ENCODE measurements around the gene EOLA1.
"Not testable (repeated sequence)": the region's sequence is repeated elsewhere in the genome, so short reads cannot be mapped to it uniquely, and the experiment has no call there.

The EOLA1 gene

GRCh38 chrX:149515954-149516602, 24.7 kb upstream of the EOLA1 start:
- FAIRE-seq, result no peak

DNA sequence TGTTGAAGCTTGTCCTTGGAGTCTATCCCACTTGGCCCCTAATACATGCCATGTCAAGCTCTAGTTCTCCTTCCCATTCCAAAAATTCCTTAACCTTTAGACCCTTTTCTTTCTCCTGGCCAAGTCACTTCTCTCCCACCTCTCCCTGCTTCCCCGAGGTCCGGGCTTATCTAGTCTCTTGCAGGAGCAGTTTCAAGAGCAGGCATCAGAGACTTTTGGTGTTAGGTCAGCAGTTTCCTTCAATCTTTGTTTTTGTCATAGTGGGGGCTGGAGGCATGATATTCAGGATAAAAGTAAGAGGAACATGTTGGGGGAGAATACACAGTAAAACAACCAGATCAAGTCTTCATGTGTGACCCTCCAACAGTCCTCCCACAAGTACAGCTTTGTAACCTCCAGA, 24.2 kb upstream of the EOLA1 start:
- FAIRE-seq, result no peak

- no peak for FAIRE-seq
These were observed 23.5 kb upstream of the EOLA1 start for GRCh38 chrX:149517308-149517707.

- FAIRE-seq, result no peak
These were observed 22.6 kb upstream of the EOLA1 start for GRCh38 chrX:149518236-149518635.

GRCh38 chrX:149520636-149521277, 20.1 kb upstream of the EOLA1 start:
- not testable (repeated sequence) for FAIRE-seq

DNA sequence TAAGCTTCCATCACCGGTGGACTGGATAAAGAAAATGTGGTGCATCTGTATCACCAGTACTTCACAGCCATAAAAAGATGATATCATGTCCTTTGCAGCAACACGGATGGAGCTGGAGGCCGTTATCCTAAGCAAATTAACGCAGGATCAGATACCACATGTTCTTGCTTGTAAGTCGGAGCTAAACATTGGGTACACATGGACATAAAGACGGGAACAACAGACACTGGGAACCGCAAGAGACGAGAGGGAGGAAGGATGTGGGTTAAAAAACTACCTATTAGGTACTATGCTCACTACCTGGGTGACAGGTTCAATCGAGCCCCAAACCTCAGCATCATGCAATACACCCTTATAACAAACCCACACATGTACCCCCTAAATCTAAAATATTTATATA, 19.4 kb upstream of the EOLA1 start:
- FAIRE-seq, result no peak

DNA sequence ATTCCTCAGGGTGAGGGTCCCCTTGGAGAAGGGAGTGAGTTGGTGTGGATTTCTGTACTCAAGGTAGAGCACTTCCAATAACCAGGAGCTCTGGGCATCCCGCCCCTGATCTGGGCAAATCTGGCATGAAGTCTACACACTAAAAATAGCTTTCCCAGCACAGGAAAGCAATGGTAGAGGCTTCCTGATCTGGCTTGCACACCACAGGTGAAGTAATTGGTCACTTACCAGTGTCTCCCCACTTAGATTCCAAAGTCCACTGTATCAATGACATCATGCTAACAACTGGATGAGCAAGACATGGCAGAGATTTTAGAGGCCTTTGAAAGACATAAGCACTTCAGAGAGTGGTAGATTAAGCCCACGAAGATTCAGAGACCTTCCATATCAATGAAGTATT, 17.9 kb upstream of the EOLA1 start:
- no peak for FAIRE-seq

GRCh38 chrX:149525389-149525788, 15.4 kb upstream of the EOLA1 start:
- FAIRE-seq, result peak; percentile 10

GRCh38 chrX:149525903-149526302, 14.9 kb upstream of the EOLA1 start:
- not testable (repeated sequence) for FAIRE-seq

- not testable (repeated sequence) for FAIRE-seq
These were observed 14.3 kb upstream of the EOLA1 start for GRCh38 chrX:149526318-149527033.

DNA sequence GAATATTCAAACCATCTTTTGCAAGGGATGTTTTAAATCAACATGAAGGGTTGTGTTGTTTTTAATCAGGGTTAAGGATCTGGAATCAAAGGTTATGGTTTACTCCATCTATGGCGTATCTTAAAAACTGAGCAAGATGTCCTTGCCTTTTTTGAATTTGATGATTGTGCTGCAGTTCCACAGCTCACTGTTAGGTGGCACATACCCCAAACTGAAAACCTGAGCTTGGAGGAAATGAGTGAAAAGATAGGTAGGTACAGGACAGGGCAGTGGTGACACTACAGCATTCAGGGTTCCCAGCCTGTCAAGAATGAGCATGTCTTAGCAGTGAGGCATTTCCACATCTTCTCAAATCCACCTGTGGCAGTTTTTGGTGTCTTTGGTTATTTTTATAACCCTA, 13.1 kb upstream of the EOLA1 start:
- FAIRE-seq, result peak; percentile 28

DNA sequence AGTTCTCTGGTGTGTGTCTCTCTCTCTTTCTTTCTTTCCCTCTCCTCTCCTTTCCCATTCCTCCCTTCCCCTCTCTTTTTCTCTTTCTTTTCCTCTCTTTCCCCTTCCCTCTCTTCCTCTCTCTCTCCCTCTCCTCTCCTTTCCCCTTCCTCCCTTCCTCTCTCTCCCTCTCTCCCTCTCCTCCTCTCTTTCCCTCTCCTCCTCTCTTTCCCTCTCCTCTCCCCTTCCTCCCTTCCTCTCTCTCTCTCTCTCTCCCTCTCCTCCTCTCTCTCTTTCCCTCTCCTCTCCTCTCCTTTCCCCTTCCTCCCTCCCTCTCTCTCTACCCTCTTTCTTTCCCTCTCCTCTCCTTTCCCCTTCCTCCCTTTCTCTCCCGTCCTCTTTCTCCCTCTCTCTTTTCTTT, 12.4 kb upstream of the EOLA1 start:
- FAIRE-seq, result no peak

DNA sequence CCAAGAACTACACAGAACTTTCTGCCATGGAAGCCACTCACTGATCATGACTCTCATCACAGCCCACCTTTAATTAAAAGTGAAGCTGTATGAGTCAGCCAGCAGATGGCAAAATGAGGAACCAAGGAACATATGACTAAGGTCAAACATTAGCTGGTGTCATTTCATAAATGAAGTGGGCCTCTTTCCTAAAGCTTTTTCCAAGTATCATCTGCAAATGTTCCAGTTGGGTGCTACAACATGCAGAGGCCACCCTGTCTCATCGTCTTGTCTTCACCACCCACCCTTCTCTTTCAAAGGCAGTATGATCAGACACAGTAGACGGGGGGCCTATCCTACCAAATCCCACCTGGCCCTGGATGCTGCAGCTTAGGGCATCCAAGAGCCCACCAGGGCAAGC, 9.2 kb upstream of the EOLA1 start:
- FAIRE-seq, result no peak

DNA sequence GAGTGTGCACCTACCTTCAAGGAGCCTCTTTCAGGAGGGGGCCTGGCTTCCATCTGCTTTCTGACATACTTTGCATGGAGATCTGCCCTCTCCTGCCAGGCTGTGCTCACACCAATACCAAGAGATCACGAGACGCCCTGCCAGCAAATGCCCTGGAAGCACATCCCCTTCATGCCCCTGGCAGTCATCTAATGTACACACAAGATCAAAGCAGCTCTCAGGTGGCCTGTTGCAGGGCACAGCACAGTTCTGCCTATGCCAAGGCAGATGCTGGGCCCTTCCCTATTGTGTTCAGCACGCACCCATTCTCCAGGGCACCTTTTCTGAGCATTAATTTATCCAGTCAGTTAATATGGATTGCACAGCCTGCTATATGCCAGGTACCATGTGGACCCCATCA, 7.9 kb upstream of the EOLA1 start:
- FAIRE-seq, result not testable (repeated sequence)

GRCh38 chrX:149533999-149534398, 6.8 kb upstream of the EOLA1 start:
- not testable (repeated sequence) for FAIRE-seq

GRCh38 chrX:149534926-149535602, 5.7 kb upstream of the EOLA1 start:
- FAIRE-seq, result not testable (repeated sequence)

DNA sequence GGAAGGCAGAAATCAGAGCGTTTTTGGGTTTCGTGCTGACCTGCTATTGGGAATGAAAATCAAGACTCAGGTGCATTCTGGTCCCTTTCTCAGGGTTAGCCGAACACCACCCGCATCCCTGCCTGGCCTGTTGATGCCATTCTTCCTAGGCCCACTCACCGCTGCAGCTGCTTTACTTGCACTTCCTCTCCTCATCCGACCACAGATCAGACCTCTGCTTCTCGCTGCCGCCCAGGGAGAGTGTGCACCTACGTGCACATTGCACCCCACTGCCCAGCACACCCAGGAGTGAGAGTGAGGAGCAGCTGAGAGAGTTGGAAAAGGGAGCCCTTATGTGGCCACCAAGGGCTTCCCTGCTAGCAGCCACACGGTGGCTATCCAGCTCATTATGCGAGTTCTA, 3.3 kb upstream of the EOLA1 start:
- not testable (repeated sequence) for FAIRE-seq

DNA sequence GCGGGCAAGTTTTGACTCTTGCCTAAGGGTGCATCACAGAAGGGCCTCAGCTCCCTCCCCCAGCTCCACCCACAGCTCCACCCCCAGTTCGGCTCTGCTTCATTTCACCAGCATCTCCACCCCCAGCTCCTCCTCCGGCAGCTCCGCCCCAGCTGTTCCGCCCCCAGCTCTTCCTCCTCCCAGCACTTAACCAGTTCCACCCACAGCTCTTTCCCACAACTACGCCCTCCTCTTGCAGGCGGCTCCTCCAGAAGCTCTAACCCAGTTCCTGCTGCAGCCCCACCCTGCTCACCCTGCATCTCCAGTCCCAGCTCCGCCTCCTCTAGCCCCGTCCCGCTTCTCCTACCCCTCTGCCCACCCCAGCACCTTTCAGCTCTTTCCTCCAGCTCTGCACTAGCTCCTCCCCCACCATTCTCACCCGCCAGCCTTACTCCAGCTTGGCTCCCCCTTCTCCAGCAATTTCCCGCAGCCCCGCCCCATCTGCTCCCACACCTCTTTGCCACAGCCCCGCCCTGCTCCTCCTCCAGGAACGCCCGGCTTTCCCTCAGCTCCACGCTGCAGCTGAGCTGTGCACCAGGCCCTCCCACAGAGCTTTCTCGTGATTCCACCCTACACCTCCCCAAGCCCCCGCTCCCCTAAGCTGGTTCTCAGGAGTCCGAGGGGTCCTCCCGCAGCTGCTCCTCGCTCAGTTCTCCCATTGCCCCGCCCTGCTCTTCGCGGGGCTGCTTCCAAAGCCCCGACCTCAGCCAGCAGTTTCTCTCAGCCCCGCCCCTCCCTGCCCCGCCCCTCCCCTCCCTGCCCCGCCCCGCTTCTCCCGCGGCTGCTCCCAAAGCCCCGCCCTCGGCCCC, 1.3 kb upstream of the EOLA1 start:
- FAIRE-seq, result no peak

- no peak for FAIRE-seq
These were observed 636 bp upstream of the EOLA1 start for GRCh38 chrX:149540131-149540620.

DNA sequence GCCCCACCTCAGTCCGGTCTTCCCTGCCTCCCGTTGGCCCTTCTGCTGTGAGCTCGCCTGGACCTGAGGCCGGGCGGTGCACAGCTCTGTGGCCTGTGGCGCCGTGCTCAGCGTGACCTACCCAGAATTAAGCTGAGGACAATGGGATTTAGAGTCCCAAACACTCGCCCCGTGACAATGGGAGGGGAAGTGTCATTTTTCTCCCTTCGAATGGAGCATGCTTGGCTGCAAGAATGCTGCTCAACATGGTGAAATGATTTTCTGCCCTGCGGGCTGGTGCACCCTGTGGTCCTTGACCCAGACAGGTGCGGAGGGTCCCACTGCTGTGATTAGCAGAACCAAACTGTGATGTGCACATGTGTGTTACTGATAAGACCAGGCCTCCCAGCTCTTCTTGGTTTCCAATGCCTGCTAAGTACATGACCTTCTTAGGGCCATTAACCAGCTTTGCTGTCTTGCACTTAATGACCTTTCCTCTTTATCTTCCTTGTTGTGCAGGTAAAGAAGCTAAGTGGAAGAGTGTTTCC, 772 bp downstream of the EOLA1 start:
- peak; percentile 84 for FAIRE-seq

GRCh38 chrX:149545545-149546543, 5.0 kb downstream of the EOLA1 start:
- FAIRE-seq, result not testable (repeated sequence)
